H1 (cell line): ENCODE data around the gene KIAA1614. TPM values are rescaled to one million over a fixed set of nuclear protein-coding genes. Genes with fewer than 3 reads are reported as not detected.

ENCODE experiments used
- CTCF ChIA-PET: fragments of 300-600 bp; sonication (Branson Sonifier 250); formaldehyde crosslinking; loops from one replicate; lab custom pipeline; 2021; ENCODE audit not compliant: partially characterized antibody; lab: Charles Lee
- POLR2A ChIA-PET: fragments of 300-600 bp; sonication (Branson Sonifier 250); formaldehyde crosslinking; loops from one replicate; lab custom pipeline; 2021; ENCODE audit warnings: inconsistent platforms; ENCODE audit not compliant: partially characterized antibody; lab: Charles Lee
- DNase-seq, 2 experiments: peaks; one replicate each; pipeline versions ENCODE4 v3.0.0 to v3.0.0-alpha.2; 2010 to 2022; ENCODE audit warnings: low spot score in 2 of 2, low read depth in 1 of 2, mixed read lengths in 1 of 2
- FAIRE-seq: peaks from 2 replicates; lab custom pipeline; 2011; peaks lifted over from hg19 to GRCh38; lab: Jason Lieb, UNC
- H2AFZ ChIP-seq: 2 replicates; pipeline ENCODE4 v1.8.1; 2012; ENCODE audit warnings: low read length, inconsistent platforms
- H2AK5ac ChIP-seq: 2 replicates; pipeline ENCODE4 v1.6.1; 2013; ENCODE audit warnings: low read depth, low read length
- H2BK120ac ChIP-seq: replicated peaks from 2 replicates; pipeline ENCODE3; 2013; ENCODE audit warnings: low read depth, low read length, inconsistent platforms
- H2BK12ac ChIP-seq: 2 replicates; pipeline ENCODE4 v1.6.1; 2013; ENCODE audit warnings: low read depth, low read length
- H2BK15ac ChIP-seq: 2 replicates; pipeline ENCODE4 v1.6.1; 2013; ENCODE audit warnings: low read length
- H2BK20ac ChIP-seq: 2 replicates; pipeline ENCODE4 v1.6.1; 2013; ENCODE audit warnings: low read length
- H2BK5ac ChIP-seq: 2 replicates; pipeline ENCODE4 v1.6.1; 2013; ENCODE audit warnings: low read depth, low read length
- H3K14ac ChIP-seq: 2 replicates; pipeline ENCODE4 v1.6.1; 2013; ENCODE audit warnings: inconsistent platforms; ENCODE audit not compliant: insufficient read length
- H3K18ac ChIP-seq: 2 replicates; pipeline ENCODE4 v1.6.1; 2013; ENCODE audit warnings: low read length; ENCODE audit errors: extremely low read depth
- H3K23ac ChIP-seq: 2 replicates; pipeline ENCODE4 v1.6.1; 2013; ENCODE audit warnings: inconsistent platforms; ENCODE audit not compliant: insufficient read length
- H3K23me2 ChIP-seq: 2 replicates; pipeline ENCODE4 v1.6.1; 2013; ENCODE audit warnings: low read depth, low read length
- H3K27ac ChIP-seq: 2 replicates; pipeline ENCODE4 v1.6.1; 2011; ENCODE audit warnings: low read depth, low read length, inconsistent platforms
- H3K27me3 ChIP-seq, 4 experiments: replicated peaks in 1 of 4; 1 replicate in 1 of 4; 2 replicates in 3 of 4; pipeline versions ENCODE4 v1.6.1 to v1.8.1; 2011 to 2013; ENCODE audit warnings: low read length in 3 of 4, mild to moderate bottlenecking in 3 of 4, inconsistent platforms in 2 of 4, mixed read lengths in 2 of 4, moderate library complexity in 1 of 4; ENCODE audit not compliant: control insufficient read depth in 3 of 4, insufficient read depth in 3 of 4; ENCODE audit errors: extremely low read depth in 1 of 4
- H3K36me3 ChIP-seq, 4 experiments: 2 replicates each; pipeline versions ENCODE4 v1.6.1 to v1.8.1; 2011 to 2013; ENCODE audit warnings: mild to moderate bottlenecking in 4 of 4, low read length in 3 of 4, moderate library complexity in 2 of 4, control low read depth in 1 of 4, inconsistent platforms in 1 of 4; ENCODE audit not compliant: insufficient read depth in 4 of 4, control insufficient read depth in 2 of 4
- H3K4ac ChIP-seq: replicated peaks from 2 replicates; pipeline ENCODE3; 2013; ENCODE audit warnings: low read length, low read depth, mixed read lengths, inconsistent platforms; ENCODE audit not compliant: insufficient read length
- H3K4me1 ChIP-seq, 4 experiments: replicated peaks in 1 of 4; 1 replicate in 1 of 4; 2 replicates in 3 of 4; pipeline versions ENCODE4 v1.6.1 to v1.8.1; 2011 to 2013; ENCODE audit warnings: low read length in 3 of 4, inconsistent platforms in 2 of 4, mixed read lengths in 1 of 4; ENCODE audit not compliant: insufficient read depth in 4 of 4, control insufficient read depth in 3 of 4
- H3K4me2 ChIP-seq, 2 experiments: 2 replicates each; pipeline versions ENCODE4 v1.6.1 to v1.8.1; 2011 to 2013; ENCODE audit warnings: low read depth in 2 of 2, low read length in 2 of 2, control low read depth in 1 of 2, inconsistent platforms in 1 of 2, mild to moderate bottlenecking in 1 of 2; ENCODE audit not compliant: insufficient read depth in 1 of 2
- H3K4me3 ChIP-seq, 4 experiments: fragments of 200-600, 300-600 bp in 1 of 4; sonication (generic), shearing (Covaris generic), sonication (Bioruptor Twin) in 1 of 4; 2 replicates each; pipeline versions ENCODE4 v1.5.1 to v1.8.1; 2011 to 2016; ENCODE audit warnings: low read length in 4 of 4, low read depth in 3 of 4, control low read depth in 2 of 4, inconsistent platforms in 2 of 4, mild to moderate bottlenecking in 2 of 4, mixed read lengths in 1 of 4, moderate library complexity in 1 of 4; ENCODE audit not compliant: insufficient read depth in 2 of 4; ENCODE audit errors: extremely low read depth in 1 of 4
- H3K56ac ChIP-seq: replicated peaks from 2 replicates; pipeline ENCODE3; 2013; ENCODE audit warnings: low read depth, mild to moderate bottlenecking, mixed read lengths, low read length, inconsistent platforms; ENCODE audit not compliant: insufficient read length
- H3K79me1 ChIP-seq: 2 replicates; pipeline ENCODE4 v1.6.1; 2013; ENCODE audit warnings: low read depth, low read length, control low read depth
- H3K79me2 ChIP-seq, 2 experiments: 2 replicates each; pipeline versions ENCODE4 v1.6.1 to v1.8.1; 2012 to 2013; ENCODE audit warnings: low read length in 2 of 2, mild to moderate bottlenecking in 2 of 2, inconsistent platforms in 1 of 2; ENCODE audit not compliant: insufficient read depth in 2 of 2, control insufficient read depth in 1 of 2
- H3K9ac ChIP-seq, 4 experiments: replicated peaks in 1 of 4; 1 replicate in 1 of 4; 2 replicates in 3 of 4; pipeline versions ENCODE4 v1.6.1 to v1.8.1; 2011 to 2013; ENCODE audit warnings: low read depth in 3 of 4, low read length in 3 of 4, control low read depth in 2 of 4, mild to moderate bottlenecking in 2 of 4, moderate library complexity in 2 of 4, inconsistent platforms in 1 of 4; ENCODE audit errors: extremely low read depth in 1 of 4
- H3K9me3 ChIP-seq, 2 experiments: 2 replicates each; pipeline versions ENCODE4 v1.6.1 to v1.8.1; 2012 to 2013; ENCODE audit warnings: mild to moderate bottlenecking in 2 of 2, moderate library complexity in 2 of 2, control low read depth in 1 of 2, inconsistent platforms in 1 of 2, low read depth in 1 of 2, low read length in 1 of 2, mixed read lengths in 1 of 2; ENCODE audit not compliant: insufficient read depth in 2 of 2
- H4K20me1 ChIP-seq, 2 experiments: replicated peaks in 1 of 2; 2 replicates each; pipeline versions ENCODE3 to v1.8.1; 2011 to 2013; ENCODE audit warnings: inconsistent platforms in 2 of 2, low read length in 2 of 2, mild to moderate bottlenecking in 1 of 2; ENCODE audit not compliant: insufficient read depth in 2 of 2, control insufficient read depth in 1 of 2
- H4K5ac ChIP-seq: 2 replicates; pipeline ENCODE4 v1.6.1; 2013; ENCODE audit warnings: low read length, low read depth, mixed read lengths, inconsistent platforms; ENCODE audit not compliant: insufficient read length
- H4K8ac ChIP-seq: 2 replicates; pipeline ENCODE4 v1.8.0; 2013; ENCODE audit warnings: mild to moderate bottlenecking, moderate library complexity, low read length, inconsistent platforms; ENCODE audit not compliant: insufficient read depth; ENCODE audit errors: extremely low read depth
- H4K91ac ChIP-seq: replicated peaks from 2 replicates; pipeline ENCODE3; 2013; ENCODE audit warnings: low read length, mixed read lengths, inconsistent platforms; ENCODE audit not compliant: insufficient read length
- ZNF274 ChIP-seq: IDR thresholded peaks from 2 replicates; pipeline ENCODE4 v1.7.0; 2012; ENCODE audit warnings: low read length, borderline replicate concordance; ENCODE audit errors: extremely low read depth
- WGBS, 2 experiments: shearing (Covaris generic) in 1 of 2; methylation state at CpG; one replicate each; pipeline versions ENCODE4 v1.1.6 to v1.1.7; 2013 to 2015; ENCODE audit warnings: low lambda C conversion rate in 2 of 2, mixed read lengths in 2 of 2, inconsistent platforms in 1 of 2, low coverage in 1 of 2, missing lambda C conversion rate in 1 of 2; ENCODE audit not compliant: insufficient replicate concordance in 2 of 2, insufficient coverage in 1 of 2, insufficient read length in 1 of 2; ENCODE audit errors: extremely low coverage in 1 of 2, missing lambda C conversion rate in 1 of 2; 5-methylcytosine and 5-hydroxymethylcytosine counted together
- polyA plus RNA-seq, 7 experiments: library from polyadenylated mRNA; depleted of rRNA in 3 of 7; stranded (reverse) in 5 of 7; unstranded in 2 of 7; fragments of >200 nt in 5 of 7; fragments of 200-250 nt in 2 of 7; gene quantifications; 1 replicate in 5 of 7; 2 replicates in 1 of 7; 4 replicates in 1 of 7; pipeline versions ENCODE4 v1.2.1 to v1.2.3, GENCODE V29; 2011 to 2013; ENCODE audit warnings: missing spikeins in 2 of 7, mixed read lengths in 2 of 7
- total RNA-seq: library from RNA; stranded (reverse); fragmentation: NEBNext Ultra II Directional; extraction: Animal tissue kit (Norgen Biotek cat#: 25700); gene quantifications from 2 replicates; pipeline ENCODE4 v1.2.1, GENCODE V29; 2021

KIAA1614 gene
- total and polyA plus RNA-seq, 2 of the 8 experiments (the other 6 are each of a cell fraction or from before 2014, with no cell fraction given) = 1.3 to 3.1 TPM

DNA sequence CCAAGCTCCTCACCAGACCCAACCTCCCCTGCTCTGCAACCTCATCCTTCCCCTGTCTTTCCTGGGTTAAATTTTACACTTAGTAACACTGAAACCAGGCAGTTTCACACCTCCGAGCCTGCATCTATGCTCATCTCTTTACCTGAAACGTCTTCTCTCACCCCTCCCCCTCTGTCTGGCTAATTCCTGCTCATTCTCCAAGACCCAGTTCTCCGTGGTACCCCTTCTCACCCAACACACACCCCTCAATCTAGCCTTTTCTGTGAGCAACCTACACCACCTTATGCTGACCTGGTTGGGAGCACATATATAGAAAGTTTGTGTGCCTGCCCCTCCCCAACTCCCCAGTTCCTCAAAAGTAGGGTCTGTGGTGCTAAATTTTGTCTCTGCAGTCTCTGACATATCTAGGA is 3.7 kb upstream of the KIAA1614 start:
- Histone ChIP-seq H3K27me3 (peaks cover 0 to 3% (median under 1%) of the 10 kb centered on the region in 4 experiments; a peak in 5 of 7 replicates), H4K91ac (no peak overlapping the region), H3K4me2 (no peak overlapping the region), H3K23me2 (peaks cover 14% of the 10 kb centered on the region; the same call in 1 of the 2 replicates), H3K4me3 (no peak overlapping the region), H3K9ac (no peak overlapping the region), H4K20me1 (no peaks in the 10 kb centered on the region), H3K18ac (no peak overlapping the region), H3K4me1 (peaks cover 0 to 8% (median 2%) of the 10 kb centered on the region in 4 experiments; a peak in 4 of 7 replicates), H3K23ac (no peak overlapping the region), H3K27ac (no peak overlapping the region), H3K9me3 (no peaks in the 10 kb centered on the region), H3K79me2 (no peaks in the 10 kb centered on the region), H2BK5ac (no peak overlapping the region), H3K4ac (no peak overlapping the region), H2BK20ac (no peak overlapping the region), H4K8ac (no peak overlapping the region), H3K56ac (no peak overlapping the region), H4K5ac (no peak overlapping the region), H3K14ac (no peak overlapping the region), H2BK120ac (no peak overlapping the region), H2AFZ (no peak overlapping the region), H3K79me1 (no peaks in the 10 kb centered on the region), H2BK12ac (no peak overlapping the region), H2AK5ac (no peak overlapping the region), H3K36me3 (no peaks in the 10 kb centered on the region), H2BK15ac (no peak overlapping the region)
- POLR2A ChIA-PET = interaction anchor here (0.6 to 4.6 kb wide), 5 partner anchors 8 to 18 kb away, joined by 3 to 50 read pairs (median 4); no protein-coding TSS in a partner anchor
- CTCF ChIA-PET = interaction anchor here (0.5 to 2.0 kb wide), 7 partner anchors 12 to 191 kb away, joined by 3 to 8 read pairs (median 3); no protein-coding TSS in a partner anchor
- no peak for TF ChIP-seq ZNF274
- 82% methylated on average over 3 of the region's 3 CpGs; no CpG with 5 or more reads in 1 of the 2 experiments for WGBS, 2 experiments
- DNase-seq = peak in 1 of 2 experiments; percentile 32
- no peak for FAIRE-seq
